HG03571 (cell line): Measurements from ENCODE around the gene MITF.

Source experiments
- ATAC-seq: cut with Tn5 transposase; IDR thresholded peaks from one replicate; pipeline ENCODE4 v1.9.1; 2021; ENCODE audit not compliant: unreplicated experiment

Gene MITF

GRCh38 chr3:69752241-69752640 lies 13.0 kb downstream of the MITF start:
- ATAC-seq, result no peak

GRCh38 chr3:69753179-69753775 lies 14.0 kb downstream of the MITF start:
- no peak for ATAC-seq

GRCh38 chr3:69755795-69756194 lies 16.5 kb downstream of the MITF start:
- ATAC-seq, result no peak

- ATAC-seq, result no peak
These were observed 22.9 kb downstream of the MITF start for GRCh38 chr3:69761896-69762767.

- no peak for ATAC-seq
These were observed 23.5 kb downstream of the MITF start for GRCh38 chr3:69762768-69763229.

GRCh38 chr3:69763458-69763857 lies 24.2 kb downstream of the MITF start:
- ATAC-seq, result no peak

- no peak for ATAC-seq
These were observed 25.0 kb downstream of the MITF start for GRCh38 chr3:69764121-69764741.

GRCh38 chr3:69764861-69765260 lies 25.6 kb downstream of the MITF start:
- ATAC-seq, result no peak

GRCh38 chr3:69766638-69767037 lies 27.4 kb downstream of the MITF start:
- no peak for ATAC-seq

- no peak for ATAC-seq
These were observed 28.3 kb downstream of the MITF start for GRCh38 chr3:69767571-69767970.

GRCh38 chr3:69768438-69768837 lies 29.2 kb downstream of the MITF start:
- no peak for ATAC-seq

- ATAC-seq, result no peak
These were observed 31.0 kb downstream of the MITF start for GRCh38 chr3:69770219-69770618.

- ATAC-seq, result no peak
These were observed 31.8 kb downstream of the MITF start for GRCh38 chr3:69770976-69771634.

- ATAC-seq, result no peak
These were observed 33.0 kb downstream of the MITF start for GRCh38 chr3:69772152-69772867.

GRCh38 chr3:69774029-69774428 lies 34.8 kb downstream of the MITF start:
- no peak for ATAC-seq

GRCh38 chr3:69775751-69776150 lies 36.5 kb downstream of the MITF start:
- ATAC-seq, result no peak

- ATAC-seq, result no peak
These were observed 37.0 kb downstream of the MITF start for GRCh38 chr3:69776289-69776688.

- no peak for ATAC-seq
These were observed 37.8 kb downstream of the MITF start for GRCh38 chr3:69776920-69777581.

GRCh38 chr3:69777582-69777967 lies 38.3 kb downstream of the MITF start:
- ATAC-seq, result no peak

- ATAC-seq, result no peak
These were observed 42.3 kb downstream of the MITF start for GRCh38 chr3:69781593-69781992.
